AG09319 (cell line): ENCODE measurements around the gene TMEM187.

Source experiments
- DNase-seq: peaks from one replicate; pipeline ENCODE4 v3.0.0-alpha.2; 2010; ENCODE audit warnings: low read depth; ENCODE audit errors: extremely low read depth
- TF ChIP-seq, protein P1 (sequence below): IDR thresholded peaks from 2 replicates; pipeline ENCODE4 v1.5.1; 2011; ENCODE audit warnings: low read depth, mild to moderate bottlenecking, inconsistent platforms, low read length, moderate library complexity

The TMEM187 gene

DNA sequence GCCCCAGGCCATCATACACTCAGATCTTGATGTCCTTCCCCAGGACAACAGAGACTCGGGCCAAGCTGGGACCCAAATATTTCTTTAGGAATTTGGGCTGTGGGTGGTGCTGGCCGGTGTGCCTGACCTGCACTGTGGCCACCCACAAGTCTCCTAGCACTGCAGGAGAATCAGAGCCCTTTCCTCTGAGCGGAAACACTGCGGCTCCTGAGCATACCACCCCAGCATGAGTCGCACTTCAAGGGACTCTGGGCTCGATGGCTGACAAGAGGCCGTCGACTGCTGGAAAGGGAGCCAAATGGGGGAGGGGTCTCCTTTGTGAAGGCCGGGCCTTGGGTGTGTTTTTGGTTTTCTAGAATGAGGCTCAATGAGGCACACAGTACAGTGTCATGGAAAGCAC, 60.1 kb downstream of the TMEM187 start:
- TF ChIP-seq, protein P1, sequence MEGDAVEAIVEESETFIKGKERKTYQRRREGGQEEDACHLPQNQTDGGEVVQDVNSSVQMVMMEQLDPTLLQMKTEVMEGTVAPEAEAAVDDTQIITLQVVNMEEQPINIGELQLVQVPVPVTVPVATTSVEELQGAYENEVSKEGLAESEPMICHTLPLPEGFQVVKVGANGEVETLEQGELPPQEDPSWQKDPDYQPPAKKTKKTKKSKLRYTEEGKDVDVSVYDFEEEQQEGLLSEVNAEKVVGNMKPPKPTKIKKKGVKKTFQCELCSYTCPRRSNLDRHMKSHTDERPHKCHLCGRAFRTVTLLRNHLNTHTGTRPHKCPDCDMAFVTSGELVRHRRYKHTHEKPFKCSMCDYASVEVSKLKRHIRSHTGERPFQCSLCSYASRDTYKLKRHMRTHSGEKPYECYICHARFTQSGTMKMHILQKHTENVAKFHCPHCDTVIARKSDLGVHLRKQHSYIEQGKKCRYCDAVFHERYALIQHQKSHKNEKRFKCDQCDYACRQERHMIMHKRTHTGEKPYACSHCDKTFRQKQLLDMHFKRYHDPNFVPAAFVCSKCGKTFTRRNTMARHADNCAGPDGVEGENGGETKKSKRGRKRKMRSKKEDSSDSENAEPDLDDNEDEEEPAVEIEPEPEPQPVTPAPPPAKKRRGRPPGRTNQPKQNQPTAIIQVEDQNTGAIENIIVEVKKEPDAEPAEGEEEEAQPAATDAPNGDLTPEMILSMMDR = no peak
- no peak for DNase-seq
